ENCODE results near the gene CENPB. TPM values are rescaled to one million over a fixed set of nuclear protein-coding genes. Genes with fewer than 3 reads are reported as not detected.

CENPB gene
- total and polyA plus RNA-seq, 4 donors, result 35.9 to 113 (median 79.4) TPM

DNA sequence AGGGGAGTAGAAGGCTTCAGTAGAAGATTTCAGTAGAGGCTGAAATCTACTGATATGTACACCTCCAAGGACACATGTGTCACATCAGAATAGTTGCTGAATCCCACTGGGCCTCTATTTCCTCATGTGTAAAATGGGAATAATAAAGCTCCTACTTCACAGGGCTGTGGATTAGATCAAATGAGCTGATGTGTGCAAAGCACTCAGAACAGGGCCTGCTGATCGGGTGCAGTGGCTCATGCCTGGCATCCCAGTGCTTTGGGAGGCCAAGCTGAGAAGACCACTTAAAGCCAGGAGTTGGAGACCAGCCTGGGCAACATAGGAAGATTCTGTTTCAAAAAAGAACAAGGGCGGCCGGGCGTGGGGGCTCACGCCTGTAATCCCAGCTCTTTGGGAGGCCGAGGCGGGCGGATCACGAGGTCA is 25.7 kb upstream of the CENPB start:
- Histone ChIP-seq H3K4me3 (no peak overlapping the region), H3K4me1 (ENCODE audit: control insufficient read depth in 5 of 5, insufficient read depth in 5 of 5, low read length in 5 of 5) (peaks cover 9 to 51% (median 20%) of the 10 kb centered on the region in 5 donors)

DNA sequence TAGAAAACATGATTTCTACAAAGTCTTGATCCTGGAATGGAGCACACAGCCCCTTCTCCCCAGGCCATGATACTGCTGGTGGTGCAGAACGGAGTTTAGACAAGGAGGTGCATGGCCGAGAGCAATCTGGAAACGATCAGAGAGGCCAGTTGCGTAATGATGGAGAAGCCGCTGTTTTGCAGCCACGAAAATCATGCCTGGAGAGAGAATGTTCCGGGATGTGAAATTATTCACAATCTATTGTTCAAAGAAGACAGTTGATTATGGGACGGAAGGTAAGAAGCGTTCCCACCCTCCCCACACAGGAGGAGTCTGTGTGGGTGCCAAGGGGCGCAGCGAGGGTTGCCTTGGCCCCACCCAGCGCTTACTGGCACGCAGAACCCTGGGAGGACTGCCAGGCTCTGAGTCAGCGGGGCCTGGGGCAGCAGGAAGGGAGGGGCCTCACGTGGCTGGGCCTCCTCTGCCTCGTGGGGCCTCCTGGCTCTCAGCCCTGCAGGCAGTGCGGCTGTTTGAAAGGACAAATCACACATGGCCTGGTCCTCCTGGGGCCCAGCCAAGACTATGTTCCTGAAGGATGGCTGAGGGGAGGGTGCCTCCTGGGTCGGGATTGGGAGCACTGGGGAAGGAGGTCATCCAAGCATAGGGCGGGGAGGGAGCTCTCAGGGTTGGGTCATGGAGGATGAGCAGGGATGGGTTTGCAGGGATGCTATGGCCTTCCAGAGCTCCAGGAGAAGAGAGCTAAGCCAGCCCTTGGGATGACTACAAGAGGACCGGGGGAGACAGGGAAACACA is 25.1 kb upstream of the CENPB start:
- 4 to 7% methylated on average over 20 of the region's 20 CpGs for WGBS, 2 donors
- ATAC-seq (ENCODE audit: insufficient read depth, low FRiP score), result peak; percentile 76

More for the DNA sequence above, 25.7 kb upstream of the CENPB start:
- WGBS, 2 donors, result 88 to 90% methylated on average over 8 to 9 of the region's 9 CpGs
- peak overlapping the region in 1 of 2 donors; percentile 20 for H3K9ac ChIP-seq (ENCODE audit: insufficient read depth in 1 of 2, low read length in 2 of 2)
- H3K9me3 ChIP-seq (ENCODE audit: control insufficient read depth in 4 of 4, insufficient read depth in 3 of 4, low read length in 3 of 4), result no peaks in the 10 kb centered on the region
- H3K36me3 ChIP-seq (ENCODE audit: control insufficient read depth in 4 of 4, insufficient read depth in 4 of 4, low read length in 4 of 4), result no peaks in the 10 kb centered on the region
- DNase-seq (no peak), ATAC-seq (ENCODE audit: insufficient read depth, low FRiP score) (no peak)
- no peaks in the 10 kb centered on the region for H3K27me3 ChIP-seq (ENCODE audit: control insufficient read depth in 3 of 3, insufficient read depth in 3 of 3, low read length in 2 of 3)
- peak overlapping the region; percentile 75 to 94 for H3K27ac ChIP-seq (ENCODE audit: low read depth in 1 of 2, low read length in 1 of 2)
- TF ChIP-seq, protein P1, sequence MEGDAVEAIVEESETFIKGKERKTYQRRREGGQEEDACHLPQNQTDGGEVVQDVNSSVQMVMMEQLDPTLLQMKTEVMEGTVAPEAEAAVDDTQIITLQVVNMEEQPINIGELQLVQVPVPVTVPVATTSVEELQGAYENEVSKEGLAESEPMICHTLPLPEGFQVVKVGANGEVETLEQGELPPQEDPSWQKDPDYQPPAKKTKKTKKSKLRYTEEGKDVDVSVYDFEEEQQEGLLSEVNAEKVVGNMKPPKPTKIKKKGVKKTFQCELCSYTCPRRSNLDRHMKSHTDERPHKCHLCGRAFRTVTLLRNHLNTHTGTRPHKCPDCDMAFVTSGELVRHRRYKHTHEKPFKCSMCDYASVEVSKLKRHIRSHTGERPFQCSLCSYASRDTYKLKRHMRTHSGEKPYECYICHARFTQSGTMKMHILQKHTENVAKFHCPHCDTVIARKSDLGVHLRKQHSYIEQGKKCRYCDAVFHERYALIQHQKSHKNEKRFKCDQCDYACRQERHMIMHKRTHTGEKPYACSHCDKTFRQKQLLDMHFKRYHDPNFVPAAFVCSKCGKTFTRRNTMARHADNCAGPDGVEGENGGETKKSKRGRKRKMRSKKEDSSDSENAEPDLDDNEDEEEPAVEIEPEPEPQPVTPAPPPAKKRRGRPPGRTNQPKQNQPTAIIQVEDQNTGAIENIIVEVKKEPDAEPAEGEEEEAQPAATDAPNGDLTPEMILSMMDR (IDR thresholded peaks at IDR 0.05; ENCODE audit: control extremely low read depth, extremely low read depth), result no peak

DNA sequence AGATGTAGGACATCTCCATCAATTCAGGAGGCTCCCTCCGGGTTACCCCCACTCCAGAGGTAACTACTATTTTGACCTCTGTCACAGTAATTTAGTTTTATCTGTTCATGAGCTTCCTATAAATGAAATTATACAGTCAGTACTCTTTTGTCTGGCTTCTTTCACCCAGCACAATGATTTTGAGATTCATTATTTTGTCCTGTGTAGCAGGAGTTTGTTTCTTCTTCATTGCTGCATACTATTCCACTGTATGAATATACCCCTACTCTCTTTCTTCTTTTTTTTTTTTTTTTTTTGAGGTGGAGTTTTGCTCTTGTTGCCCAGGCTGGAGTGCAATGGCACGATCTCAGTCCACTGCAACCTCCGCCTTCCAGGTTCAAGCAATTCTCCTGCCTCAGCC is 22.0 kb upstream of the CENPB start:
- peaks cover 9 to 62% (median 29%) of the 10 kb centered on the region in 5 donors for H3K4me1 ChIP-seq (ENCODE audit: control insufficient read depth in 5 of 5, insufficient read depth in 5 of 5, low read length in 5 of 5)
- peak overlapping the region in 1 of 2 donors; percentile 53 for H3K9ac ChIP-seq (ENCODE audit: insufficient read depth in 1 of 2, low read length in 2 of 2)
- H3K9me3 ChIP-seq (ENCODE audit: control insufficient read depth in 4 of 4, insufficient read depth in 3 of 4, low read length in 3 of 4), result no peaks in the 10 kb centered on the region
- no peaks in the 10 kb centered on the region for H3K27me3 ChIP-seq (ENCODE audit: control insufficient read depth in 3 of 3, insufficient read depth in 3 of 3, low read length in 2 of 3)
- DNase-seq, result no peak
- H3K36me3 ChIP-seq (ENCODE audit: control insufficient read depth in 4 of 4, insufficient read depth in 4 of 4, low read length in 4 of 4), result peaks cover 0 to 24% (median 13%) of the 10 kb centered on the region in 4 donors
- TF ChIP-seq, protein P1 (IDR thresholded peaks at IDR 0.05; ENCODE audit: control extremely low read depth, extremely low read depth), result no peak
- peak overlapping the region; percentile 87 to 96 for H3K27ac ChIP-seq (ENCODE audit: low read depth in 1 of 2, low read length in 1 of 2)
- H3K4me3 ChIP-seq, result no peak overlapping the region
- WGBS, 2 donors, result 75 to 86% methylated on average over 3 of the region's 3 CpGs
- ATAC-seq (ENCODE audit: insufficient read depth, low FRiP score), result no peak

More for the DNA sequence above, 25.1 kb upstream of the CENPB start:
- TF ChIP-seq, protein P1 (IDR thresholded peaks at IDR 0.05; ENCODE audit: control extremely low read depth, extremely low read depth), result no peak
- Histone ChIP-seq H3K4me3 (peak overlapping the region; percentile 37), H3K36me3 (ENCODE audit: control insufficient read depth in 4 of 4, insufficient read depth in 4 of 4, low read length in 4 of 4) (no peaks in the 10 kb centered on the region), H3K4me1 (ENCODE audit: control insufficient read depth in 5 of 5, insufficient read depth in 5 of 5, low read length in 5 of 5) (peaks cover 9 to 57% (median 25%) of the 10 kb centered on the region in 5 donors), H3K9me3 (ENCODE audit: control insufficient read depth in 4 of 4, insufficient read depth in 3 of 4, low read length in 3 of 4) (no peaks in the 10 kb centered on the region), H3K27me3 (ENCODE audit: control insufficient read depth in 3 of 3, insufficient read depth in 3 of 3, low read length in 2 of 3) (no peaks in the 10 kb centered on the region), H3K27ac (ENCODE audit: low read depth in 1 of 2, low read length in 1 of 2) (peak overlapping the region; percentile 82 to 94), H3K9ac (ENCODE audit: insufficient read depth in 1 of 2, low read length in 2 of 2) (peak overlapping the region in 1 of 2 donors; percentile 97)
- peak; percentile 99 to 100 (median 99) for DNase-seq

All from lung (tissue), 12 donors.